HL-60 (cell line): ENCODE data around the gene CNGA4.
"Not testable (repeated sequence)": the region's sequence is repeated elsewhere in the genome, so short reads cannot be mapped to it uniquely, and the experiment has no call there.

Source experiments
- DNase-seq, 2 experiments: peaks; one replicate each; pipeline ENCODE4 v3.0.0-alpha.2; 2010 to 2020; ENCODE audit warnings: low read depth in 1 of 2, low spot score in 1 of 2
- H3K27ac ChIP-seq: fragments of 250-450 bp; sonication (Bioruptor Pico); replicated peaks from 2 replicates; pipeline ENCODE4 v1.5.1; 2020; ENCODE audit warnings: mild to moderate bottlenecking, moderate library complexity
- H3K27me3 ChIP-seq: fragments of 250-450 bp; sonication (Bioruptor Pico); 2 replicates; pipeline ENCODE4 v1.5.1; 2021; ENCODE audit warnings: mild to moderate bottlenecking, moderate library complexity; ENCODE audit not compliant: insufficient read depth, poor library complexity, severe bottlenecking
- H3K4me3 ChIP-seq: replicated peaks from 2 replicates; pipeline ENCODE4 v1.5.1; 2011; ENCODE audit warnings: mild to moderate bottlenecking, control low read depth, low read length; ENCODE audit not compliant: insufficient read depth
- CTCF ChIP-seq: IDR thresholded peaks from one replicate; pipeline ENCODE4 v1.5.1; 2011; ENCODE audit warnings: low read length, control low read depth, inconsistent platforms; ENCODE audit not compliant: insufficient read depth
- GABPA ChIP-seq: IDR thresholded peaks from 2 replicates; pipeline ENCODE4 v1.6.1; 2012; ENCODE audit warnings: low read depth
- POLR2AphosphoS5 ChIP-seq: IDR thresholded peaks from 2 replicates; pipeline ENCODE4 v1.6.1; 2012; ENCODE audit warnings: low read depth
- SPI1 ChIP-seq: IDR thresholded peaks from 2 replicates; pipeline ENCODE4 v1.6.1; 2012; ENCODE audit warnings: low read depth, mild to moderate bottlenecking, borderline replicate concordance
- TF ChIP-seq, protein P1 (sequence below): IDR thresholded peaks from 2 replicates; pipeline ENCODE4 v1.6.1; 2012; ENCODE audit warnings: low read depth; ENCODE audit not compliant: insufficient replicate concordance

The CNGA4 gene

DNA sequence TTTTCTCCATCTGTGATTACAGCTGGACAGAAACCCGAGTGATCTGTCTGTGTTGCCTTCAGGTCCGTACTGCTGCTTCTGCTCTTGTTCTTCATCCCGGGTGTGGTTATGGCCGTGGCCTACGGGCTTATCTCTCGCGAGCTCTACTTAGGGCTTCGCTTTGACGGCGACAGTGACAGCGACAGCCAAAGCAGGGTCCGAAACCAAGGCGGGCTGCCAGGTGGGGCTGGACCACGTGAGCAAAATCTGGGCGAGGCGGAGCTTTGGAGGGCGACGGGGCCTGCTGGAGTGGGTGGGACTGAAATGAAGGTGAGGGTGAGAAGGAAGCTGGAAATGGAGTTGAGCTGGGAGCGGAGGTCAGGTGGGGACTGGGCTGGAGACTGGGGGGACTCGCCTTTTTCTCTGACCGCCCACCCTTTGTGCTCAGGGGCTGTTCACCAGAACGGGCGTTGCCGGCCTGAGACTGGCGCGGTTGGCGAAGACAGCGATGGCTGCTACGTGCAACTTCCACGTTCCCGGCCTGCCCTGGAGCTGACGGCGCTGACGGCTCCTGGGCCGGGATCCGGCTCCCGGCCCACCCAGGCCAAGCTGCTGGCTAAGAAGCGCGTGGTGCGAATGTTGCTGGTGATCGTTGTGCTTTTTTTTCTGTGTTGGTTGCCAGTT is 31.8 kb downstream of the CNGA4 start:
- DNase-seq = no peak
- H3K4me3 ChIP-seq = no peak overlapping the region
- no peak overlapping the region for H3K27ac ChIP-seq
- H3K27me3 ChIP-seq = no peaks in the 10 kb centered on the region
- TF ChIP-seq SPI1 (no peak), POLR2AphosphoS5 (no peak), CTCF (no peak)
- TF ChIP-seq, protein P1, sequence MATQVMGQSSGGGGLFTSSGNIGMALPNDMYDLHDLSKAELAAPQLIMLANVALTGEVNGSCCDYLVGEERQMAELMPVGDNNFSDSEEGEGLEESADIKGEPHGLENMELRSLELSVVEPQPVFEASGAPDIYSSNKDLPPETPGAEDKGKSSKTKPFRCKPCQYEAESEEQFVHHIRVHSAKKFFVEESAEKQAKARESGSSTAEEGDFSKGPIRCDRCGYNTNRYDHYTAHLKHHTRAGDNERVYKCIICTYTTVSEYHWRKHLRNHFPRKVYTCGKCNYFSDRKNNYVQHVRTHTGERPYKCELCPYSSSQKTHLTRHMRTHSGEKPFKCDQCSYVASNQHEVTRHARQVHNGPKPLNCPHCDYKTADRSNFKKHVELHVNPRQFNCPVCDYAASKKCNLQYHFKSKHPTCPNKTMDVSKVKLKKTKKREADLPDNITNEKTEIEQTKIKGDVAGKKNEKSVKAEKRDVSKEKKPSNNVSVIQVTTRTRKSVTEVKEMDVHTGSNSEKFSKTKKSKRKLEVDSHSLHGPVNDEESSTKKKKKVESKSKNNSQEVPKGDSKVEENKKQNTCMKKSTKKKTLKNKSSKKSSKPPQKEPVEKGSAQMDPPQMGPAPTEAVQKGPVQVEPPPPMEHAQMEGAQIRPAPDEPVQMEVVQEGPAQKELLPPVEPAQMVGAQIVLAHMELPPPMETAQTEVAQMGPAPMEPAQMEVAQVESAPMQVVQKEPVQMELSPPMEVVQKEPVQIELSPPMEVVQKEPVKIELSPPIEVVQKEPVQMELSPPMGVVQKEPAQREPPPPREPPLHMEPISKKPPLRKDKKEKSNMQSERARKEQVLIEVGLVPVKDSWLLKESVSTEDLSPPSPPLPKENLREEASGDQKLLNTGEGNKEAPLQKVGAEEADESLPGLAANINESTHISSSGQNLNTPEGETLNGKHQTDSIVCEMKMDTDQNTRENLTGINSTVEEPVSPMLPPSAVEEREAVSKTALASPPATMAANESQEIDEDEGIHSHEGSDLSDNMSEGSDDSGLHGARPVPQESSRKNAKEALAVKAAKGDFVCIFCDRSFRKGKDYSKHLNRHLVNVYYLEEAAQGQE = no peak

DNA sequence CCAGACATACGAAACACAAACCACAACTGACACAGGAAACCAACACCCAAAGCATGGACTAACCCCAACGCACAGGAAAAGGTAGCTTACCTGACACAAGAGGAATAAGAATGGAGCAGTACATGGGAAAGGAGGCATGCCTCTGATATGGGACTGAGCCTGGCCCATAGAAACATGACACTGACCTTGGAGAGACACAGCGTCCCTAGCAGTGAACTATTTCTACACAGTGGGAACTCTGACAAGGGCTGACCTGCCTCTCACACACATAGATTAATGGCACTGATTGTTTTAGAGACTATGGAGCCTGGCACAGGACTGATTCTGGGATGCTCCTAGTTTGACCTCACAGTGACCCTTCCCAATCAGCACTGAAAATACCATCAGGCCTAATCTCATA is 32.7 kb downstream of the CNGA4 start:
- no peak overlapping the region for H3K4me3 ChIP-seq
- TF ChIP-seq GABPA (no peak), SPI1 (no peak), CTCF (no peak), POLR2AphosphoS5 (no peak)
- TF ChIP-seq, protein P1 = no peak

DNA sequence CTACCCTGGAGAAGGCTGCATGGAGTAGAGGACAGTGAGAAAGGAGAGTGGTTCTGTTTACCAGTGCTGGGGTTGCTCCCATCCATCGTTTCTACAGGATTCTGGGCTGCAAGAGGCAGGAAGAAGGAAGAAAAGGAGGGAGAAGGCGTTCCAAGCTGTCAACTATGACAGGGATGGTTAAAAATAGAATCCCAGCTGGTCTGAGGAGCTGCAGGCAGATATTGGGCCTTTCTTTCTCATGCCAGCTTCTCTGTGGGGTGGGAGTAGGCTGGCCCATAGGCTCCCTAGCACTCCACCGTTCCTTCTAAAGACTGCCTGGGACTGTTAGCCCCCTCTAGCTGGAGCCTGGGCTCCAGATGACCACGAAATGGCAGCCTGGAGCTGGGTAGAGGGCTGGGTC is 34.3 kb downstream of the CNGA4 start:
- DNase-seq = no peak
- Histone ChIP-seq H3K27ac (no peak overlapping the region), H3K27me3 (no peaks in the 10 kb centered on the region), H3K4me3 (no peak overlapping the region)
- TF ChIP-seq, protein P1 = no peak
- TF ChIP-seq GABPA (no peak), SPI1 (no peak), CTCF (no peak), POLR2AphosphoS5 (no peak)

More for the DNA sequence above, 32.7 kb downstream of the CNGA4 start:
- Histone ChIP-seq H3K27ac (no peak overlapping the region), H3K27me3 (no peaks in the 10 kb centered on the region)
- no peak for DNase-seq

GRCh38 chr11:6280809-6281208 is 41.9 kb downstream of the CNGA4 start:
- not testable (repeated sequence) for H3K27ac ChIP-seq, H3K27me3 ChIP-seq, DNase-seq, H3K4me3 ChIP-seq
